HG03520 (cell line): Measurements from ENCODE around the gene CCDC150.
"Not testable (repeated sequence)": the region's sequence is repeated elsewhere in the genome, so short reads cannot be mapped to it uniquely, and the experiment has no call there.

Source experiments
- ATAC-seq: cut with Tn5 transposase; IDR thresholded peaks from one replicate; pipeline ENCODE4 v1.9.1; 2021; ENCODE audit warnings: mild to moderate bottlenecking, moderate library complexity; ENCODE audit not compliant: unreplicated experiment

CCDC150 gene

DNA sequence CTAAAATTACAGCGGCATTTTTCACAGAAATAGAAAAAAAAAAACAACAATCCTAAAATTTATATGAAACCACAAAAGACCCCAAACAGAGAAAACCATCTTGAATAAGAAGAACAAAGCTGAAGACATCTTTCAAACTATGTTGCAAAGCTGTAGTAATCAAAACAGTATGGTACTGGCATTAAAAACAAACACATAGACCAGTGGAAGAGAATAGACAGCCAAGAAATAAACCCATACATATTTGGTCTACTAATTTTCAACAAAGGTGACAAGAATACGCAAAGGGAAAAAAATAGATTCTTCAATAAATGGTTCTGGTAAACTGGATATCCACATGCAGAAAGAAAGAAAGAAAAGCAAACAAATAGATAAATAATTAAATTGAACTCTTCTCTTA lies 9.0 kb upstream of the CCDC150 start:
- no peak for ATAC-seq

DNA sequence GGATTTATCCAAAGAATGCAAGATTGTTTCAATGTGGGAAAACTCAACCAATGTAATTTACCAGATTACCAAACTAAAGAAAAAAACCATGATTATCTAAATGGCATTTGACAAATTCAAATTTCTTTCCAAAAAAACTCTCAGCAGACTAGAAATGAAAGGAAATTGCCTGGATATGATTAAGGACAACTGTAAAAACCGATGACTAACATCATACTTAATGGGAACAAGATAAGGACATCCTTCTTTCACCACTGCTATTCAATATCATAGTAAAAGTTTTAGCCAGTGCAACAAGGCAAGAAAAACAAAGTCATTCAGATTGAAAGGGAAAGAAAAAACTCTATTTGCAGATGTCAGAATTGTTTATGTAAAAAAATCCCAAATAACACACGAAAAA lies 4.4 kb upstream of the CCDC150 start:
- ATAC-seq: no peak

- no peak for ATAC-seq
Observed at GRCh38 chr2:196638765-196639164, 750 bp upstream of the CCDC150 start.

DNA sequence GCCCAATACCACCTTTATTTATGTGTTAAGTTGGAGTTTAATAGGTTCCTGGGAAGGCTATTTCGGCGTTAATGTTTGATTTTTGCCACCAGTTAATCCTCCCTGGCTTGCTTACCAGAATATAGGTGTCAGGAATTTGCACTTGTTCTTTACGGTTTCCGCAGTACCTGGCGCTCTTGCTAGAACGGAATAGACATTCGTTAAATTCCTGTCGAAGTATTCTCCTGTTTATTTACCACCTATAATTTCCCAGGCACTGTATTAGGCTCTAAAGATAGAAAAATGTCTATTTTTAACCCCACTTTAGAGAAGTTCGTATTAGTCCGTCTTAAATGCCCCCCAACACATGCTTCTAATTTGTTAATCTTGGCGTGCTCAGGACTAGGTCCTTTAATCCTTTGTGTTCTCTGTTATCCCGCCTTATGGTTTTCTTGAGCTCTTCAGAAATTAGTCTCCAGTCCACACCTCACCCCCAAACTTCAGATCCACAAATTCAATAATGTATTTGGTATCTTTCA lies 575 bp downstream of the CCDC150 start:
- ATAC-seq: no peak

GRCh38 chr2:196649202-196649601 lies 9.7 kb downstream of the CCDC150 start:
- ATAC-seq: no peak

DNA sequence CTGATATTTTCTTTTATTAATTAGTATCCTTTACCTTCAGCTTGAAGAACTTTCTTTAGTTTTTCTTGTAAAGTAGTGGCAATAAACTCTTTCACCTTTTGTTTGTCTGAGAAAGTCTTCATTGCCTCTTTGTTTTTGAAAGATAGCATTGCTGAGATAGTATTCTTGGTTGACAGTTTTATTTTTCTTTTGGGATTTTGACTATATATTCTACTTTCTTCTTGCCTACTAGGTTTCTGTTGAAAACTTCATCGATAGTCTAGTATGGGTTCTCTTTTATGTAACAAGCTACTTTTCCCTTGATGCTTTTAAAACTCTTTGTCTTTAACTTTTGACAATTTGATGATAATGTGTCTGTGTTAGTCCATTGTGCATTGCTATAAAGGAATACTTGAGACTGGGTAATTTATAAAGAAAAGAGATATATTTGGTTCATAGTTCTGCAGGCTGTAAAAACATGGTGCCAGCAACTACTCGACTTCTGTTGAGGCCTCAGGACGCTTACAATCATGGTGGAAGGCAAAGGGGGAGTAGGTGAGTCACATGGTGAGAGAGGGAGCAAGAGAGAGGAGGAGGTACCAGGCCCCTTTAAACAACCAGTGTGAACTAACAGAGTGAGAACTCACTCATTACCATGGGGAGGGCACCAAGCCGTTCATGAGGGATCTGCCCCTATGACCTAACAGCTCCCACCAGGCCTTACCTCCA lies 12.0 kb downstream of the CCDC150 start:
- ATAC-seq: no peak

DNA sequence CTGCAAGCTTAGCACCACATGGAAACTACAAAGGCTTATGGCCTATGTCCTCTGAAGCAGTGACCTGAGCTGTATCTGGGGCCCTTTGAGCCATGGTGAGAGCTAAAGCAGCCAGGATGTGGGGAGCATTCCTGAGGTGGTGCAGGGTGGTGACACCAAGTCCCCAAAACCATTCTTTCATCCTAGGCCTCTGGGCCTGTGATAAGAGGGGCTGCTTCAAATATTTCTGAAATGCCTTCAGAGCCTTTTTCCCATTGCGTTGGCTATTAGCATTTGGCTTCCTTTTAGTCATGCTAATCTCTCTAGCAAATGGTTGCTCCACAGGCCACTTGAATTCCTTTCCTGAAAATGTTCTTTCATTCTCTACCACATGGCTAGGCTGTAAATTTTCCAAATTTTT lies 13.4 kb downstream of the CCDC150 start:
- ATAC-seq: no peak

- ATAC-seq: no peak
Observed at GRCh38 chr2:196653843-196654242, 14.3 kb downstream of the CCDC150 start.

- ATAC-seq: no peak
Observed at GRCh38 chr2:196655761-196656160, 16.2 kb downstream of the CCDC150 start.

DNA sequence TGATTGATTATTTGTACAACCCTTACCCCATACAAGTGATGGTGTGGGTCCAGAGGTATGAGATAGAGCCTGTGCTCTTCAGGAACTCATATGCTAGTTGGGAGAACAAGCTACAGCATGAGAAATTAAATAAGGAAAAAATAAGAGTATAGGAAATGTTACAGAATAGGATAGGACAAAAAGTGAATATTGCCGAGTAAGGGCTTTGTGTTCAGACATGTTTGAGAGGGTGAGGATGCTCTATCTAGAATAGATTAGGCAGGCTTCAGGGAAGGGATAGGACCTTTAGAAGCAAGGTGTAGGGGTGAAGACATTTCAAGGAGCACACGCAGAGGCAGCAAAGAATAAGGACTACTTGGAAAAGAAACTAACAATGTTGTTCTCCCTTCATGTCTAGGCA lies 17.8 kb downstream of the CCDC150 start:
- no peak for ATAC-seq

GRCh38 chr2:196659844-196660243 lies 20.3 kb downstream of the CCDC150 start:
- ATAC-seq: no peak

DNA sequence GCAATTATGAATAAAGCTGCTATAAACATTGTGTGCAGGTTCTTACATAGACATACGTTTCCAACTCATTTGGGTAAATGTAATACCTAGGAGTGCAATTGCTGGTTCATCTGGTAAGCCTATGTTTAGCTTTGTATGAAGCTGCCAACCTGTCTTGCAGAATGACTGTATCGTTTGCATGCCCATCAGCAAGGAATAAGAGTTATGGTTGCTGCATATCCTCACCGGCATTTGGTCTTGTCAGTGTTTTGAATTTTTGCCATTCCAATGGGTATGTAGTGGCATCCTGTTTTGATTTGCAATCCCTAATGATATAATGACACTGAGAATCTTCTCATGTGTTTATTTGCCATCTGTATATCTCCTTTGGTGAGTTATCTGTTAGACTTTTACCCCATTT lies 20.7 kb downstream of the CCDC150 start:
- ATAC-seq: no peak

- ATAC-seq: no peak
Observed at GRCh38 chr2:196670342-196670741, 30.8 kb downstream of the CCDC150 start.

- ATAC-seq: no peak
Observed at GRCh38 chr2:196675963-196676362, 36.4 kb downstream of the CCDC150 start.

DNA sequence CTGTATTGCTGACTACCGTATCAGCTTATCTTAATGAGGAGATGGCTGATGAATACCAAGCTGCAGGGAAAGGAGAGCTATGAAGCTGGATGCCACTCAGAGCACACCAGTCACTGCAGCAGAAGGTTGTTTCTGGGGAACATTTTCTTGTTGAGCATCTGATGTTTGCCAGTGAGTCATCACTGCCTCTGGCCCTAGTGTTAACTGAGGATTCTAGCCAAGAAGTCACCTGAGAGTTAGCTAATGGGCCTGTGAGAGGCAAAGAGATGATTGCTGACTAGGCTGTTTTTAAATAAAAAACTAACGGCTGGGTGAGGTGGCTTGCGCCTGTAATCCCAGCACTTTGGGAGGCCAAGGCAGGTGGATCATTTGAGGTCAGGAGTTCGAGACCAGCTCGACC lies 37.9 kb downstream of the CCDC150 start:
- no peak for ATAC-seq

DNA sequence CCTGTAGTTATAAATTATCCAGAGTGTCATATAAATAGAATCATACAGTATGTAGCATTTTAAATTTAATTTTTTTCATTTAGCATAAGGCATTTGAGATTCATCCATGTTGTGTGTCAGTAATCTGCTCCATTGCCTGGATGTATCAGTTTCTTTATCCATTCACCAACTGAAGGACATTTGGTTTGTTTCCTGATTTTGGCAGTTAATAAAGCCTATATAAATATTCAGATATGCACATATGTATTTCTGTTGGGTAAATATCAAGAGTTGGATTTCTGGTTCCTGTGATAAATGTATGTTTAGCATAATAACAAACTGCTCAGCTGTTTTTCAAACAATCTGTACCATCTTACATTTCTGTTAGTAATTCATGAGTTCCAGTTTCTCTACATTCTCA lies 39.9 kb downstream of the CCDC150 start:
- no peak for ATAC-seq

GRCh38 chr2:196681510-196681909 lies 42.0 kb downstream of the CCDC150 start:
- ATAC-seq: no peak

- ATAC-seq: no peak
Observed at GRCh38 chr2:196685792-196686191, 46.3 kb downstream of the CCDC150 start.

DNA sequence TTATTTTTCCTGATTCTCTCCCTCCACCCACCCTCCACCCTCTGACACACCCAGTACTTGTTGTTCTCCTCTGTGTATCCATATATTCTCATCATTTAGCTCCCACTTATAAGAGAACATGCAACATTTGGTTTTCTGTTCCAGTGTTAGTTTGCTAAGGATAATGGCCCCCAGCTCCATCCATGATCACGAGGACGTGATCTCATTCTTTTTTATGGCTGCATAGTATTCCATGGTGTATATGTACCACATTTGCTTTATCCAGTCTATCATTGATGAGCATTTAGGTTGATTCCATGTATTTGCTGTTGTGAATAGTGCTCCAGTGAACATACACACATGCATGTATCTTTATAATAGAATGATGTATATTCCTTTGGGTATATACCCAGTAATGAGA lies 47.2 kb downstream of the CCDC150 start:
- not testable (repeated sequence) for ATAC-seq

GRCh38 chr2:196696423-196697079 lies 57.0 kb downstream of the CCDC150 start:
- no peak for ATAC-seq

DNA sequence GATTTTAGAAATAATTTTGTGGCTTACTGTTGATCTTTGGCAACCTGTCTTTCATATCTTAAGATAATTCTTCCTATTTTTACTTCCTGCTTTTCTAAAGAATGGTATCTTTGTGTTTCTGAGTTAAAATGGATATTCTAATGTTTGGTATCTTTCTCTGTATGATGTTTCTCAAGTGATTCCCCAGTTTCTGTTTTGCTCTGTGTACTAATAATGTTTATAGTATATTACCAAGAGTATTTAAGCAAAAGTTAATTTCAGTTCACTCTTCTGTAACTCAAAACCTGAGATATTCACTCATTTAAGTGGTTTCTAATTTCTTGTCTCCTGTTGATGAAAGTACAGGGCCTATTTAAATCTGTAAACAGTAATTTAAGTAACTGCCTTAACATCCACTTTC lies 58.3 kb downstream of the CCDC150 start:
- ATAC-seq: no peak

GRCh38 chr2:196702641-196703040 lies 63.1 kb downstream of the CCDC150 start:
- no peak for ATAC-seq

GRCh38 chr2:196703695-196704094 lies 64.2 kb downstream of the CCDC150 start:
- ATAC-seq: no peak
